Left kidney (tissue), 2 donors: Measurements from ENCODE around the gene GPAT2. TPM values are rescaled to one million over a fixed set of nuclear protein-coding genes. Genes with fewer than 3 reads are reported as not detected.
"Not testable (repeated sequence)": the region's sequence is repeated elsewhere in the genome, so short reads cannot be mapped to it uniquely, and the experiment has no call there.

Experiments used
- DNase-seq: peaks from one replicate; pipeline ENCODE4 v3.0.0-alpha.2; 2013
- polyA plus RNA-seq: library from polyadenylated mRNA; unstranded; fragments of 120-200 nt; gene quantifications from one replicate; pipeline ENCODE4 v1.2.1, GENCODE V29; 2013; ENCODE audit not compliant: insufficient read length

GPAT2 gene
- polyA plus RNA-seq, 1 donor: 3.8 TPM

DNA sequence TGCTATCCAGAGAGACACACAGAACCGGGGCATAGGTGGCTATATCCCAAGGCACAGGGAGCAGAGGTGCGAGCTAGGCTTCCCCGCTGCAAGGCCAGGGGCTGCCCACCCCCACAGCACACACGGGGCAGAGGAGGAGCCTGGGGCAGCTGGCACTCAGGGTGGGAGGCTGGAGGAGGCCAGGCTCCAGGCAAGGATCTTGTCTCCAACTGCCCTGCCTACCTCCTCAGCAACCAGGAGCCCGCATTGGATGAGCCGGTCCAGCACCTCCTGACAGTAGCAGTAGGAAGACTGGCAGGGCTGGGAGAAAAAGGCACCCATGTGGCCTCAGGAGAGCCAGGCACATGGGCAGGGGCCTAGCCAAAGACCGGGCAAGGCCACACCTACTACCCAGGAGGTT lies 11.0 kb downstream of the GPAT2 start:
- not testable (repeated sequence) for DNase-seq

DNA sequence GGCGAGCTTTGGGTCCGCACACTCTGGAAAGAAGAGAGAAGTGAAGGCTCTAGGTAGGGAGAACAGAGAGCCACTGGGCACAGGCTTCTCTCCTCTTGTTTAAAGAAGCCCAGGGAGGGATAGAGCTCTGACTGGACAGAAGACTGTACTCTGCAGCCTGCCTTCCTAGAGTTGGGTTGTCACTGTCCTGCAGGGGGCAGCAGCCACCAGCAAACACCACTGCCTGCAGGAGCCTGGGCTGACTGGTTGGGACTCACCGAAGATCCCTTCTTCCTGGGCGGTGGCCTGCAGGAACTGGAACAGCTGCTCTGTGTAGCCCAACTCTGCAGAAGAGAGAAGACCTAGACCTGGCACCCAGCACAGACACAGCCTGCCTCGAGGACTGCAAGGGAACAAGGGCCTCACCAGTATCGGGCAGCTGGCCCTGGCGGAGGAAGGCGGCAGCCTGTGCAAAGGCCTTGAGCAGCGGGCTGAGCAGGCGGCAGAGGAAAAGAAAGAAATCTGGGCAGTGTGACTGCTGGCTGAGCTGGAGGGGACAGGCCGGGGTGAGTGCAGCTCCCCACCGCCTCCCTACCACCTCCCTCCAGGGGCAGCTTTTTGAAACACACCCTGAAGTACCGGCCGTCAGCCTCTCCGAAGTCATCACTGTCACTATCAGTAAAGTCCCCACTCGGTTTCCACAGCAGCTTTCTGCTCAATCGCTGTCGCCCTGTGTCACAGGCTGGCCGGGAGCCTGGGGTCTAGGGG lies 11.8 kb downstream of the GPAT2 start:
- peak; percentile 68 for DNase-seq

DNA sequence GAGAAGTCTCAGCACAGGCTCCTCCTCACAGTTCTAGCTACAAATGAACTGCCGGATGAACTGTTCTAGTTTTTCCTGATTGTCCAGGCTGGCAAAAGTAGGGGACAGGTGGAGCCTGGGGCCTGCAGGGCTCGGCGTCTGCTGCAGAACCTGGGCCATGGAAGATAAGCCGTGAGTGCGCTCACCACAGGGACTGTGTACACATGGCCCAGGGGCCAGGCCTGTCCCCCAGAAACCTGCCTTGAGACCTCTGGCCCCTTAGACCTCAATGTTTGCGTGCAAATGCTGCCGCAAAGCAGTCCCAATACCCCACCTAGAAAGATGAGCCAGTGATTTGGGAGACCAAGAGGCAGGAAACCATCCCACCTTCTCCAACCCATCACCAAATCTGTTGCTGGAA lies 12.6 kb downstream of the GPAT2 start:
- DNase-seq: not testable (repeated sequence)

DNA sequence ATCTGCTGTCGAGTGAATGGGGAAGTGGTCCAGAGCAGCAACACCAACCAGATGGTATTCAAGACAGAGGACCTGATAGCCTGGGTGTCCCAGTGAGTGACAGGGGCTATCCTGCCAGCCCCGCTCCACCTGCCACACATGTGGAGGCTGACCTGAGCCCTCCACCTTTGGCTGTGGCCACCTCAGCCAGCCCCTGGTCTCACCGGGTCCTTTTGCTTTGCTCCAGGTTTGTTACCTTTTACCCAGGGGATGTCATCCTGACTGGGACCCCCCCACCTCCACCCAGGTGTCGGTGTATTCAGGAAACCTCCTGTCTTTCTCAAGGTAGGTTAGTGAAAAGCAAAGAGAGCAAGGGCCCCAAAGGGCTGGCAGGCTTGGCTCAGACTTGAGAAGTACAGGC lies 13.6 kb downstream of the GPAT2 start:
- DNase-seq: not testable (repeated sequence)

DNA sequence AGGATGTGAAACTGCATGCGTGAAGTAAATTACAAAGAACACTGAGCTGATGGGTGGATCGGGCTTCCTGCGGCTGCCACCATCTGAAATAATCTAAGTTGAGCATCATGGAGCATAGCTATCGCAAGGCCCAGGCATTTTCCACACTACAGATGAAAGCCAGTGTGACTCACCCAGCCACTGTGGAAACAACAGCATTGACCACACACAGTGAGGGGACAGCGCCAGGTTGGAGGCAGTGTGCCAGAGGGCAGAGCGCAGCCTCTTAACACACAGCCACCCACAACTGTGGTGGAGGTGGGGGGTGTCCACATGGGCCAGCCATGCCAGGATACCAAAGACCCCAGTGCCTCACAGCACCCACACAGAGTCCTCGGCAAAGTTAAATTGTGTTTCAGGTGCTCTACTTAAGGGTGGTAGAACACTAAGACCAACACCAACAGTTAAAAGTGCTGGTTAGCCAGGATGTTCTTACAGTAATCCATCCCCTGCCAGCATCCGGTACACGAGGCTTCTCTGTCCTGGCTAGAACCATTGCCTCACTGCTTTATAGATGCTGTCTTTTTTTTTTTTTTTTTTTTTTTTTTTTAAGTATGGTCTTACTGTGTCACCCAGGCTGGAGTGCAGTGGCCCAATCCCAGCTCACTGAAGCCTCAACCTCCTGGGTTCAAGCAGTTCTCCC lies 14.7 kb downstream of the GPAT2 start:
- not testable (repeated sequence) for DNase-seq

DNA sequence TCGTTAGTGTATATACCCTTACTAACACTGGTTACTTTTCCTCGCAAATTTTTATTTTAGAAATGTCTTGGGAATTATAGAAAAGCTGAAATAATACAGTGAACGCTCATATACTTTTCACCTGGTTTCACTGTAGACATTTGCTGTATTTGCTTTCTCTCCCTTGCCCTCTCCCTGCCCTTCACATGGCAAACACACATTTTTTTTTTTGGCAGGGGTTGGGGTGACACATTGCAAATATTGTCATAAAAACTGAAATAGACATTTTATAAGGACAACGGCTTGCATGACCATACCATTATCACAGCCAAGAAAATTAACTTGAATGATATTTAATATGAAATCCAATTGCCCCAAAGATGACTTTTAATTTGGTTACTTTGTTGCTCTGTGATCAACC lies 18.4 kb downstream of the GPAT2 start:
- not testable (repeated sequence) for DNase-seq

DNA sequence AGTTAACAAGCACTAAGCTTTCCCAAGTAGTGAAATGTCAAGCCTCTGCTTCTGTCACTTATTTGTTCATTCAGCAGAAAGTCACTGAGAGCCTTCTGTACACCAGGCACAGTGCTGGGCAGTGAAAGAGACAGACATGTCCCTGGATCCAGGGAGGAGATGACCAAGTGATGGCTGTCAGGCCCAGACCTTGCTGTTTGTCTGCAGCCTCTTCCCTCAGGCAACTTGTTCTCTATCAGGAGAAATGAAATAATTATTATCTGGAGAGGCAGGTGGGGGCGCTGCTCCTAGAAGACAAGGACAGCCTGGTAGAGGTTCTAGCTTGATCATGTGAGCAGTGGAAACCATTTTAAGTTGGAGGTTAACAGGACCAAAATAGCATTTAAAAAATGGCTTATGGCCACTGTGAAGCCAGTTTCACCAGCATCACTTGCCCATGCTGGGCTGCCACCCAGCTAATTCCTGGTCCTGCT lies 21.9 kb downstream of the GPAT2 start:
- DNase-seq: not testable (repeated sequence)

DNA sequence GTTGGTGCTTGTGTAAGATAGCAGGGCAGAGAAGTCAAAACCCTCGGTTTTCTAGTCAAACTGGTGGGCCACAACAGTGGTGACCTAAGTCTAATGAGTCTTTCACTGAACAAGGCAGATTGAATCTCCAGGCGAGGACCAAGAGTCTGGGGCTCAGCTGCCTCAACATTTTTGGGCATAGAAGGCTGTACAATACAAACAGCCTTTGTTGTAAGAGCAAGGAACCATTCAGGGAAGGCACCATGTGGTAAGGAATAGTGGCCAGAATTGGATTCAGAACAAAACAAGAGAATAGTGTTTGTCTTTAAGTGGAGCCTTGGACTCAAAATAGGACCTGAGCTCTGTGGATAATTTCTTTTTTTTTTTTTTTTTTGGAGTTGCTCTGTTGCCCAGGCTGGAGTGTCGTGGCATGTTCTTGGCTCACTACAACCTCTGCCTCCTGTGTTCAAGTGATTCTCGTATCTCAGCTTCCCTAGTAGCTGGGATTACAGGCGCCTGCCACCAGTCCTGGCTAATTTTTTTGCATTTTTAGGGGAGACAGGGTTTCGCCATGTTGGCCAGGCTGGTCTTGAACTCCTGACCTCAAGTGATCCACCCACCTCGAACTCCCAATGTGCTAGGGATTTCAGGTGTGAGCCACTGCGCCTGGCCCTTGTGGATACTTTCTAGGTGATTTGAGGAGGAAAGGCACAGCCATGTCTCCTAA lies 22.5 kb downstream of the GPAT2 start:
- DNase-seq: not testable (repeated sequence)

DNA sequence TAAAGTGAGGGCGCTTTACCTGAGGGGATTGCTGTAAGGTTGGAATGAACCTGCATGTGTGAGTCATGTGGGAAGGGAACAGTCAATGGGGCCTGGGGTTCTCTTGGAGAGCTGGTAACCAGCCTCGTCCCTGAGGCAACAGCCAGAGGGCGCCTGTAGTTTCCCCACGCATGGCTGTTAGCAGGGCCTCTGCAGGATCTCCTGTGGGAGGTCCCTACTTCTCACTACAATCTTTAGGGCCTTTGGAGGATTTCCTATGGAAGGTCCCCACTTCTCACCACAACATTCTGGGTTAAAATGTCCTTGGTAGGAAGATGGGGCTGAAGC lies 23.6 kb downstream of the GPAT2 start:
- DNase-seq: peak; percentile 4

DNA sequence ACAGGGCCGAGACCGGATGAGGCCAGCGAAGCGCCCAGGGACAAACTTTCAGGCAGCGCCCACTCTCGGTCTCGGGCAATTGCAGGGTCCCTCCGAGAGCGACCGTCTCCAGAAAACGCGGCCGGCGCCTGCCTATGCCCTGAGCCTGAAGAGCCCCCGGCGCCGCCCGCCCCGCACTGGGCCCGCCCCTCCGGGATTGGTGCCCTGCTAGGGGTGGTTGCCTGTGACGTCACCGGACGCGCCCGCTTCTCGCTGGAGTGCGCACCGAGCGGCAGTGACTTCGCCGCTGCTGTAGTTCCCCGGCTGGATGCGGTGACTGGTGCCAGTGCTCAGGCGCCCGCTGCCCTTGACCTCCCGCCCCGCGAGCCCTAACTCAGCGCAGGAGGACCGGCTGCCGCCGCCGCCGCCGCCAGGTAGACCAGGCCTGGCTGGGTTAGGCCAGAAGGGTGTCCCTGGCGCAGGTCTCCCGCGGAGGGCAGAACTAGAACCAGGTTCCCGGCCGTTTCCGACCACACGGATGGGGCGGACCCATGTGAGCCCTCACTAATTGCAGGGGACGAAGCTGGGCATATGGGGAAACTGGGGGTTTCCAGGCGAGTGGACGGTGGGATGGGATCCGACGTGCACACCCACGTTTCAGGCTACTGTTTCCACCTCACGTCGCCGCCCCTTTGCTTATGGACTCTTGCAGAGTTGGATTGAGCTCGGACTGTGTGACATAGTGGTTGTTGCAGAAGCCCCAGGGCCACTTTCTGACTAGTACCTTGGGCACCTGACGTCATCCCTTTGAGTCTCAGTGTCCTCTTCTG lies 24.2 kb downstream of the GPAT2 start:
- DNase-seq: peak; percentile 89

DNA sequence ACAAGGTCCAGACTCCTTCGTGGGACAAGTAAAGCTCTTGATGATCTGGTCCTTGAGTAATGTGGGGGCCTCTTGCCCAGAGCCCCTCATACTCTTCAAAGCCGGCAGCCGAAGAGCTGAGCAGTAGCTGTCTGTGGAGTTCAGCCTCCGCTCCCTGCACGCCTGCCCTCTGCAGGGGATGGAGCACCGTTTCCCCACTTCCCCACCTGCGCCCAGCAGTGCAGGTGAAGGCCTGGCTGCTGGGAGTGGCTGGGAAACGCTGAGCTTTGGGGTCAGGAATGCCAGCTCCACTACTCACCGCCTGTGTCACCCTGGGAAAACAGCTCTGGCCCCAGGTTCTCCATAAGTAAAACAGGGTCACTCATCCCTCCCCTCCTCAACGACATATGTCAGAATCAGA lies 24.9 kb downstream of the GPAT2 start:
- peak; percentile 4 for DNase-seq

DNA sequence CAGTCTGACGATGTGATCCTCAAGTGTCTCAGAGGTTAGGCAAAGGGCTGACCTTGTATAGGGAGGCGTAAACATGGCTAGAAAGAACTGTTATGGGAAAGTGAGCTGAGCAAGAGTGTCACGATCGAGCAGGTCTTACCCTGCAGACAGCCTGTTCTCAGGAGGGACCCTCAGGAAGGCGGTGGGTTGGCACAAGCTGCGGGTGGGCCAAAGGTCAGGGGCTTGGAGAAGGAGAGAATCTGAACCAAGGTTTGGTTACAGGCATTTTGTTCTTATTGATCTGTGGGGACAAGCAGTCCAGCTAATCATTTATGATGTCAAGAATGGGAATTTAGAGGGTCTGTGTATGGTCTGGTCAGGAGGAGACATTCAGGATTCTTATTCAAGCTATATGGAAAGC lies 26.7 kb downstream of the GPAT2 start:
- DNase-seq: not testable (repeated sequence)

DNA sequence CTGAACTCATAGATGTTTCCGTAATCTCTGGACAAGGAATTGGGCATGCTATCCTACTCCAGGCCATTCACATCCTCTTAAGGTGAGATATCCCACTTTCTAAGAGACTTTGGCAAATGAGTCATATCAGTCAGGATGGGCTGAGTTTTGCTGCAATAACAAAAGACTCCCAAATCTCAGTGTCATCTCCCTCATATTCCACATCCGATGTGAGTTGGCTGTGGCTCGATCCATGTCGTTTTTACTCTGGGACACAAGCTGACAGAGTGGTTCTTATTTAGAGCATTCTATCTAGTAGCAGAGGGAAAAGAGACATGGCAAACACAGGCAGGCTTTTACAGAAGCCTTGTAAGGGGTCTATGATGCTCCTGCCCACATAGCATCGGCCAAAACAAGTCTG lies 28.5 kb downstream of the GPAT2 start:
- DNase-seq: not testable (repeated sequence)

DNA sequence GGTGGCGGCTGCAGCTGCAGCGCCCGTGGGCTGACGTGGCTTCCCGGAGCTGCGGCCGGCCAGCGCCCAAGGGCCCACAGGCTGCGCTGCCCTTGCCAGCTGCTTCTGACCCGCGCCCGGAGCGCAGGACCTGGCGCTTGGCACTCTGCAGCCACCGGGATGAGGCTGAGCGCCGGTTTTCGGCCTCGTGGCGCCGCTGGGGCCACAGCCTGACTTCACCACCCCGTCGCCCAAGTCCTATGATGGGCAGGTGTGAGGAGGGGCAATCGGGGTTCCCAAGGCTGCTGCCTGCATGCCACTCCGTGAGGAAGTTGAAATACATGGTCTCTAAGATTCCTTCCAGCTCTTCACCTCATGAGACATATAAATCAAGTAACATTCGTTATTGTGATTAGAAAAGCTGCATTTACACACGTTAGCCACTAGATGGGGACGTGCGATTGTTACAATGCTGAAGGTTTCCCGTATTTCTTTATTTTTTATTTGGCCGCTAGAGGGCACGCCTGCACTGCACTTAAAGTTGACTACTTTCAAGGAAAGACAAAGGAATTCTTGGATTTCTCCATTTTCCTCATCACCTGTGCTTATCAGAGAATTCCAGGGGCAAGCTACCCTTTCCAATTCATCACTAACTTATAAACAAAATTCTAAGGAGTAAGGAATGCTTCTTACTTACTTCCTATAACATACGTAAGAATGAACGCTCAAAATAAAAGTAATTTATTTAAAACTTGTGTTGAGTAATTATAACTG lies 42.0 kb downstream of the GPAT2 start:
- DNase-seq: peak; percentile 45

DNA sequence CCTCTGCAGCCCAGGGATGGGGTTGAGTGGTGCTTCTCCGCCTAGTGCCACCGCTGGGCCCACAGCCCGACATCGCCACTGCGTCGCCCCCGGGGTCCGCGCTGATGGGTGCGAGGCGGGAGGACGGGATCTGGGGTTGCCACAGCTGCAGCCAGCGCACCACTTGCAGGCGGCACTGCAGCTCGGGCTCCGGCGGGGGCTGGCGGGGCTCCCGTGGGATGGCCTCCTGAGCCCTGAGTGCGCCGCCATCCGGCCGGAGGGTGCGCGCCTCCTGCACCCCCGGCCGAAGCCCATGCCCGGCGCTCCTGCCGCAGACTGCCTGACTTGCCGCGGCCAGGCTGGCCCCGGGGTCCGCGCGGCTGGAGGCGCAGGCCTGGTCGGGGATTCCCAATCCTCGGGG lies 42.6 kb downstream of the GPAT2 start:
- not testable (repeated sequence) for DNase-seq

DNA sequence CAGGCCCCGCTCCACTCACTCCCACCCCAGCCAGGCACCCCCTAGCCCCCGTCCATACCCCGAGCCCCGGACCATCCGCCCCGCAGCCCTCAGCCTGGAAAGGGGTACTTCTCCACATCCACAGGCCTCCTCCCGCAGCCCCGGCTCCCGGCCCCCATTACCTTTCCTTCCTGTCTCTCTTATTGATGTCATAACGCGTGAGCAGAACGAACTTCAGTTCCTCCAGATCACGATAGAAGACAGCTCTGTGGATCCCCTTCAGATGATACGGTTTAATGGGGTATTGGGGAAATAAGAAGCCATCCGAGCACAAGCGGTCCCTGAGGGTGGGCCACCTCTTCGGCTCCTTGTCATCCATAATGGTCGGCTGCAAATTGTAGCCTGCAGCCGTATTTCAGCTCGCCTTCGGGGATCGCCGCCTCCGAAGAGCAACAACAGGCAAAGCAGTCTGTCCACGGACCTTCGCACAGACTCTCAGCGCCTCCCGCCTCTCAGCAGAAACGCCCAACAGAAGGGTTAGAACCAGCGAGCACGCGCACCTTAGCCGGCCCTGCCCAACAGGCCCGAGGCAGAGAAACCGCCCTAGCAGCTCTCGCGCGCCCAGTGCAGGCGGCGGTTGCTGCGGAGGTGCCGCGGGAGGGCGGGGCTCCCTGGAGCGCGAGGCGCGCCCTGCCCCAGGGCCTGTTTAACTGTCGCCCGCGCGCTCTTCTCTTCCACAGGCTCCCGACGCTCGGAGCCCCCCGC lies 43.2 kb downstream of the GPAT2 start, which contains the start of gene ANKRD36C:
ANKRD36C (minus strand) TSS at position 474 of the 744 bp plus-strand sequence; CDS start at position 358, 116 bp downstream.
- DNase-seq: peak; percentile 28

DNA sequence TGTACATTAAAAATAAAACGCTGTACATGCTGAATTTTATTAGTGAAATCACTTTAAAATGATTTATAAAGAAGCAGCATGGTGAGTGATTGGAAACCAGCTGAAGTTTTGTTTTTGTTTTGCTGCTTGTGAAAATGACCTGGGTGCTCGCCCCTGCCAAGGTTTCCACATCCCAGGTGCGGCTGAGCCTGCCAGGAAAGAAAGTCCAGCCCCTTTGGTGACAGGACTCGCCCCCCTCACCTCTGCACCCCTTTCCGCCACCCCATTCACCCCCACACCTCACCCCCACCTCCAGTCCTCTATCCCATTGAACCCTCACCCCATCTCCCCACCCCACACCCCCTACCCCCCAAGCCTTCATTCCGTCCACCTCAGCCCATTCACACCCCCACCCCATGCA lies 43.8 kb downstream of the GPAT2 start:
- DNase-seq: not testable (repeated sequence)
